HG03095 (cell line): ENCODE measurements around the gene HDAC8.
"Not testable (repeated sequence)": the region's sequence is repeated elsewhere in the genome, so short reads cannot be mapped to it uniquely, and the experiment has no call there.

Source experiments
- ATAC-seq: cut with Tn5 transposase; IDR thresholded peaks from one replicate; pipeline ENCODE4 v1.9.1; 2021; ENCODE audit warnings: moderate library complexity; ENCODE audit not compliant: unreplicated experiment

Gene HDAC8

GRCh38 chrX:72340041-72340440 lies 232.6 kb downstream of the HDAC8 start:
- ATAC-seq: no peak

DNA sequence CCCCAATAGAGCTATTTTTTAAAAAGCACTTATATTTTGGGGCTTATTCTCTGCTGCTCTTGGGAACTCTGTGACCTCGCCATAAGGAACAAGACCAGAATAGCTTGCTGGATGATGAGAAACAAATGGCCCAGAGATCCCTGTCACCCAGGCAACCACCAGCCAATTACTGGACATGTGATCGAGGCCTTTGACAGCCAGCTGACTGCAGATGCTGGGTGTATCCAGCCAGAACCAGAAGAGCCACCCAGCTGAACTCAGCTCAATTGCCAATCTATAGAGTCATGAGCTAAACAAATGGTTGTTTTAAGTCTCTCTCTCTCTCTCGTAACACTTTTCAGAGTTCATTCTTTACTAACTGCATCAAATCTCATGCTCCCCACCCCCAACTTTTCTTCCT lies 242.5 kb downstream of the HDAC8 start:
- no peak for ATAC-seq

DNA sequence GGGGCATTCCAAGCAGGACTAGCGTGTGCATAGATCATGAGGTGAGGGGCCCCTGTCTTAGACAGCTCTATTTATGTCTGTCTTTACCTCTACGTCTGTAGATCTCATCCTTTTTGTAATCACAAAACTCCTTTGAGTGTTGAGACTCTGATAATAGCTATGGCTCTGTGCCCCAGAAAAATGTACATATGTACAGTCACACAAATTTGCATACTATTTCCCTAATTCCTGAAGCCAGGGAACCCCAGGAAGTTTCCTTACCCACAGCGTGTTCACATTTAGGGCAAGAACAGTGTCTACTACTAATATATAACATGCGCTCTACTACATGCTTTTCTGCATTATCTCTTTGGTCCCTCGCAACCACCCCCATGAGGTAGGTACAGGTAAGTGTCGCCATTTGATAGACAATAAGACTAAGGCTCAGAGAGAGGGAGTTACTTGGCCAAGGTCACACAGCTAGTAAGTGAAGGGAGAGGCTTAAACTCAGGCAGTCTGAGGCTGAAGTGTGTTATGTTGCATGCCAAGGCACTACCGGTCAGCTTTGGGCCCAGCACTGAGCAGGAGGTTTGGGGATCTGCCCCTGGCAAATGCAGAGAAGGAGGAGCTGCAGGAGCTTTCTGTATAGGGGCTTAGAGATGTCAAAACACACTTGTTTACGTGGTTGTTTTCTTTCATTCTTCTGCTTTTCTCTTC lies 245.9 kb downstream of the HDAC8 start:
- ATAC-seq: no peak

GRCh38 chrX:72319651-72320050 lies 253.0 kb downstream of the HDAC8 start:
- not testable (repeated sequence) for ATAC-seq

DNA sequence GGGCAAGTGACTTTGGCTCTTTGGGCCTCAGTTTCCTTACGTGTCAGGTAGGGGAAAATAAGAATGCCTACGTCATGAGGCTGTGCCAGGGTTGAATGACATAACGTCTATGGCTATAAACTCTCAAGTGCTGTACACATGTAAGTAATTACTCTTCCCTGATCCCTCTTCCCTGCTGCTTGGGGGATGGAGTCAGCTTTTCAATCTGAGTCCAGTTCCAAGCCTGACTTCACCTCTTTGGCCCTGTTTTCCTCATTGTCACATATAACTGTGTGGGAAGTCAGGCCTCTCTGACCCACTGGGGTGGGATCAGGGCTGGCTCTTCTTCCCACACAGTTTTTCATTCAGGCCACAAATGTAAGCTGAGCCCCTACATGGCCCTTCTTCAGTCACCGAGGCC lies 255.5 kb downstream of the HDAC8 start:
- no peak for ATAC-seq

GRCh38 chrX:72316408-72317110 lies 256.1 kb downstream of the HDAC8 start:
- no peak for ATAC-seq

DNA sequence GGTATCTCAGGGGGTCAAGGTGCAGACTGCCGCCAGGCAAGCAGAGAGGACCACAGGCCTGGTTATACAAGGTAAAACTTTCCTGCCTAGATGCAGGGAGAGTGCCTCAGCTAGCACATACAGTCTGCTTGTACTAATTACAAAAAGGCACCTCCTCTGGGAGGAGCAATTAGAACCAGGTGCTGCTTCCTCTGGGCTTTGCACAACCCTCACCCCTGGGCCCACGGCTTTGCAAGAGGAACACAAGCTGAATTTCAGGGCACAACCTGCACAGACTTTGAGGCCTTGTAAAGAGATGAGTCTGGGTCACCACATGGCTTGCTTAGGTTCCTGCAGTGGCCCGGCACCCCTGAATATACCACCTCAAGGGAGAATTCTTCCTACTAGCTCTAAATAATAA lies 257.8 kb downstream of the HDAC8 start:
- ATAC-seq: no peak

DNA sequence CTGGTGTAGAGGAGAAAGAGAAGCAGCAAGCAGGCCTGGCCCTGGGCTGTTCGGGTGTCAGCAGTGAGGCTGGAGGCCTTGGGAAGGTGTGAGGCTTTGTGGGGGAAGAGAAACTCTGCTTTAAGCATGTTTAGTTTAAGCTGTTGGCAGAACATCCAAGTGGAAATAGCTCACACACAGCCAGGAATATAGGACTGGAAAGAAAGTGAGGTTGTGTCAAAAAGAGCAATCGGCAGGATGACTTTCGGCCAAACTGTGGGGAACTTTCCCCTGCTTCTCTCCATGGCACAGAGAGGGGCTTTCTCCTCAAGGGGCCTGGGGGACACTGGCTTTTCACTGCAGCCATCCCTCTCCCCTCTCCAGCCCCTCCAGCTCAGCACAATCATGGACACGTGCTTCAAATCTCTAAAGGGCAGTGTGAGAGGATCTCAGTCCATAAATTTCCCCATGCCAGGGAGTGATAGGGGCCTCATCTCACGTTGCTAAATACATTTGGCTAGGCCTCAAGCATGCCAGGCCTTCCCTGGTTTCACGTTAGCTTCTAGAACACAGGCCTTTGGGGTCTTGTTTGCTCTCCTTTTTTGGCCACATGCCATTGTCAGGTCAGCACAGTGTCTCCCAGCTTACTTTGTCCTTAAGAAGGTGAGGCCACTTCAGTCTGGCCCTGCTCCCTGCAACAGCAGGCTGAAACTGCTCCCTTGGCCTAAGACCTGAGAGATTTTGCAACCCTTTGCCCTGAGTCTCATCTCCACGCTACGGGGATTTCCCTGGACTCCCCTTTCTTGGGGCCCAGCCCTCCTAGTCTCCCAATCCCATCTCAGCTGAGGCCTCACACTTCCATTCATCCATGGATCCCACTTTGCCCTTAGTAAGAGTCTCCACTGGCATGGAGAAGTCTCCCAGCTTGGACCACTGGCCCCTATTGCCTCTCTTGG lies 258.7 kb downstream of the HDAC8 start:
- no peak for ATAC-seq

DNA sequence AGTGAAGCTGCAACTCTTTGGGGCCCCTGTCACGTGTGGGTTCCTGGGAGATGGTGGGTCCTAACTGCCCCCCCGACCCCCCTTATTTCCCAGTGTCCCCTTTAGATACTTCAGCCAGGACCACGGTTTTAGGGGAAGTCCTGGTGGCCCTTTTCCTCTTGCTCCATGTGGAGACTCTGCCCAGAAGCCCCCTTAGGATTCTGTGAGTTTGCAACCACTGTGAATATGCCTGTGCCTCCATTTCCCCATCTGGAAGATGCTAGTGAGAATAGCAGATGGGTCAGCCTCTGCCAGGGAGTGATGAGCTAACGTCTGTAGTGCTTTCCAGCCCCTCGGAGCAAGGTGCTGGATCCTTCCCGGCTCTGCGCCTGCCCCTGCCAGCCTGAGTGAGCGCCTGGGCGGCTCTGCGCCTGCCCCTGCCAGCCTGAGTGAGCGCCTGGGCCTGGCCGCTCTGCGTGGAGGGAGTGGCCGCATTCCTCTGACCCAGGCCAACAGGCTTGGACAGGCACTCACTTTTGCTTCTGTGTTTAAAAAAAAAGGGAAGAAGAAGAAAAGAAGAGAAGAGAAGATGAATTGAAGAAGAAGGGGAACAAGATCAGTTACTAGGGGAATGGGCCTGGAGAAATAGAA lies 260.2 kb downstream of the HDAC8 start:
- no peak for ATAC-seq

- ATAC-seq: no peak
These were observed 263.2 kb downstream of the HDAC8 start for GRCh38 chrX:72309297-72310071.

GRCh38 chrX:72308566-72309296 lies 263.9 kb downstream of the HDAC8 start:
- ATAC-seq: no peak

GRCh38 chrX:72308209-72308565 lies 264.5 kb downstream of the HDAC8 start:
- no peak for ATAC-seq

DNA sequence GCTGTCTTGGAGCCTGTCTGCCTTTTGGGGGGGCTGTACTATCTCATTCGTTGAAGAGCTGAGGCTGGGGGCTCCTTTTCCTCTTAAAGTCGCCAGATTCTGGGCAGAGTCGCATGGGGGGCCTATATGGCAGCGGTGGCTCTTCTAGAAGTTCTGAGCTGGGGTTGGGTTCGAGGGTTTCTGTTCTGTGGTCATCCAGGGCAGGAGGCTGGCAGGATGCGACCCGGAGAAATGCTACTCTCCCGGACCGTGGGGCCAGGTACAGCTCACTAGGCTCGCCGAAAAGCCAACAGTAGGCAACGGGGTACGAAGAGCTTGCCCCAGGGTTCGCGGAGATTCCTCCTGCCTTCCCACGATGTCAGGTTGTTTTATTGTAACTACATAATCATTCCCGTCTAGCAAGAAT lies 265.0 kb downstream of the HDAC8 start:
- no peak for ATAC-seq

DNA sequence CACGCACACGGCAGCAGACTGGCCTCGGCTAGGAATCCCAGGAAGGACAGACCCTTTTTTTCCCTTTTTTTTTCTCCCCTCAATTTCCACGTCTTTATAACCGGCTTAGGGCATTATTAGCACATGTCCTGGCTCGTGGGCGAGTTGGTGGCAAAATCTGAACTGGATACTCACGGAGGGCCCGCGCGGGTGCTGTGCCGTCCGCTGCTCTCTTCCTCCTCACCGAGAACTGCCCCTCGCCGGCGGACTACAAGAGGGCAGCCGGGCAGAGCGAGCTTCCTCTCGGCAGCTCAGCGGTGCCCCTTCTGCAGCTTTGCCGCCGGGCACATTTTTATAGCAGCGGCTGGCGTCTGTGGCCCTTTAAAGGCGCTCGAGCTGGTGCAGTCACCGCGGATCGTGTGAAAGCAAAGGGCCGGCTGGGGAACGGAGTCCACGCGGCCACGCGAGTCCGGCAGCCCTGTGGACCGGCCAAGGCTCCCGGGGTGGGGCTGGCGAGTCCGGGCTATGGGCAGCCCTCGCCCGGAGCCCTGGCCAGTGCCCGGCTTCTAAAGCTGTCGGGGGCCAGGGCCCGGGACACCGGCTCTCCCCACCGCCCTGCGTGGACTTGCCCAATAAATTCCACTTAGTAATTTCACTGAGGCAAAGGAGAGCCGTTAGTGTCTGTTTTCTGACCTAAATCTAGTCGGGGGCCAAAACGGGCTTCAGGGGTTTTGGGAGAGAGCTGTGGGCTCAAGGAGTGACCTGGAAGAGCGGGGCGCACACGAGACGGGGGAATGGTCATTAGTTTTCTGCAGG lies 265.6 kb downstream of the HDAC8 start:
- ATAC-seq: no peak

DNA sequence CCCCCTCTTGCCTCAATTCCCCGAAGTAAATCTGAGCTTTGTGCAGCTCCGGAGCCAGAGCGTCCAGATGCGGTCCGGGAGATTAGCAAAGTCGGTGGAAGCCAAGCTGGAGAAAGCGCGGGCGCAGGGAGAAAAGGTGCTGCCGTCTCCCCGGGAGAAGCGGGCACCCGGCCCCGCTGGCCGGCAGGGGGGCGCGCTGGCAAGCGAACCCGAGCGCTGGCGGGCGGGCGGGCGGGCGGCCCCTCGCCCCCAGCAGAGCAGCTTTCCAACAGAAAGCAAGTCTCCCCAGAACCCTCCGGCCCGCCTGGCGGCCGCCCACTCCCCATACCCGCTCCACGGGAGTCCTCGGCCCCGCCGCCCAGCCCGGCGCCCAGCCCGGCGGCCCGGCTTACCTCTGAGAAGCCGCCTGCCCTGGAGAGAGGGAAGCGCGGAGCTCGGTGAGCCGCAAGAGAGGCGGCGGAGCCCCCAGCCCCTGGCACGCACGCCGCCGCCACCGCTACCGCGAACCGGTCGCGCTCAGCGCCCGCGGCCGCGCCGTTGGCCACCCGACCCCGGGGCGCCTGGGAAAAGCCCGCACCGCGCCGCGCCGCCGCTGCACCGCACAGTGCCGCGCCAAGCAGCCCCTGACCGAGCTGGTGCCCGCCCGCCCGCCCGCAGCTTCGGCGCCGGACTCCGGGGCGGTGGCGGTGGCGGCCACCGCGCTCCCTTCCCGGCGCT lies 266.4 kb downstream of the HDAC8 start:
- ATAC-seq: no peak

DNA sequence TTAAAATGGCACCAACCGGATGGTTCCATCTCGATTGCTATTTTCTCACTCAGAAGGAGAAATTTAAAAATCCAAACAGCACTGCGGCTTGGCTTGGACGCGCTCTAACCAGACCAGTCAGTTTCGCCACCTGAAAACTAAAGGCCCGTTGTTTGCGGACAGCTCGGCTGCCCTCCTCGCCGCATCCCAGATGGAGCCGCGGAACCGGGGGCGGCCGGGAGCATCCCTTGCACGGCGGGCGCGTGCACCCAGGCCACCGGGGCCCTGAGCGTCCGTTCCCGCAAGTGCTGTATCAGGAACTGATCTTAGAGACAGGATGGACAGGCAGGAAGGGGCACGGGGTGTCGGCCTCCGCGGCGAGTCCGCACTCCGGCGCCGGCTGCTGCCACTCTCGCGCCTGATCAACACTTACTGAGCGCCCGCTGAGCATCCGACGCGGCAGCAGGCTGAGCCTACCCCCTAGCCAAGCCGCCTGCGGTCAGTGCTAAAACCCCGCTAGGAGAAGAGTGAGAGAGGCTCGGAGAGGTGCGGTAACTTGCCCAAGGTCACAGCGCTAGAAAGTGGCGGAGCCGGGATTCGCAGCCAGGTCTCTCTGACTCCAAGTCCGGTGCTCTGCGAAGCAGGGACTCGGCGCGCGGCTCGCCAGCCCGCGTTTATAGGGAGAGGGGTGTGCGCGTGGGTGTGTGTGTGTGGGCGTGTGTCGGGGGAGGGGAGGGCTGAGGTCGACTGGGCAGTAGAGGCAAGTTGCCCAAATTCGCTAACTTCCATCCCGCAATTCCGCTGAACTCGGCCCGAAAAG lies 267.2 kb downstream of the HDAC8 start, which contains the start of gene CITED1:
Gene CITED1 (minus strand): TSS at position 629 of the 799 bp plus-strand sequence. CDS start 3,045 bp downstream, outside the sequence.
- ATAC-seq: no peak

DNA sequence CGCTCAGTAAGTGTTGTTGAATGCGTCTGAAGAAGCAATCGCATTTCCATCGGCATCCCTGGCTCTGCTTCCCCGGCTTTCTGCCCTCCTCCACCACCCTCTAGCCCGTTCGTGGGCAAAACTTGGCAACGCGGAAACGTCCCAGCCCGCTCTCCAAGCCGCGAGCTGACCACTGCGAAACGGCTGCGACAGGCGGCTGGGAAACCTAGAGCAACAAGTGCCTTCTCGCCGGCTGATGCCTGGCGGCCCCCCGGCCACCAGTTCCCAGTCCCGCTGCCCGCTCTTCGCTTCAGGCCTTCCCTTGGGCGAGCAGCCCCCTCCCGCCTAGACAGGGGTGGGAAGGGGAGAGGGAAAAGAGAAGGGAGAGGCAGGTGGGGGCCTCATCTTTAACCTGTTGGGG lies 267.8 kb downstream of the HDAC8 start:
- no peak for ATAC-seq
